ENCODE measurements around the gene KRT1.

DNA sequence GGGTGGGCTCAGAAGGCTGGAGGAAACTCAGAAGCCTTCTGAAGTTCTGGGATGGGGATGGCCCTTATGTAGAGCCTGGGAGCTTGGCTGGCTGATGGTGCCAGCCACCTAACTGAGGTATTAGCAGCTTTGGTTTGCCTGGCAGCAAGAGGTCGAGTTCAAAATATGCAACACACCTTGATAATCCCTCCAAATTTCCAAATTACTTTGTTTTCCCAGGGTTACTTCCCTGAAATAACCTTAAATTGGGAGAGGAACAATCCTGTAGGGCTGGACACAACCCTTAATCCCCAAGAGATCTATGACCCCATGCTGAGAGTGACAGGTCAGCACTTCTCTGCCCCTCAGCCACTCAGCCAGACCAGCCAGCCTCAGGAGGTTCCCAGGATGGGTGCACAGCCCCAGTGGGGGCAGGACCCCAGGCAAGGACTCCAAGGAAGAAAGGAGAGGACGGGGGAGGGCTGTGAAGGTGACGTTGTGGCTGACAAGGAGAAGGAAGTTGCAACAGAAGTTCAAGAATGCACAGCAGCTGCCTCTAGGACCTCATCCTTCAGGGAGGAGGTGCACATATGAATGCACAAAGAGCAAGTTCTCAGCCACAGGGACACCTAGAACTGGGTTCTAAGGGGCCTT, 41.7 kb upstream of the KRT1 start:
- TF ChIP-seq, protein P1, sequence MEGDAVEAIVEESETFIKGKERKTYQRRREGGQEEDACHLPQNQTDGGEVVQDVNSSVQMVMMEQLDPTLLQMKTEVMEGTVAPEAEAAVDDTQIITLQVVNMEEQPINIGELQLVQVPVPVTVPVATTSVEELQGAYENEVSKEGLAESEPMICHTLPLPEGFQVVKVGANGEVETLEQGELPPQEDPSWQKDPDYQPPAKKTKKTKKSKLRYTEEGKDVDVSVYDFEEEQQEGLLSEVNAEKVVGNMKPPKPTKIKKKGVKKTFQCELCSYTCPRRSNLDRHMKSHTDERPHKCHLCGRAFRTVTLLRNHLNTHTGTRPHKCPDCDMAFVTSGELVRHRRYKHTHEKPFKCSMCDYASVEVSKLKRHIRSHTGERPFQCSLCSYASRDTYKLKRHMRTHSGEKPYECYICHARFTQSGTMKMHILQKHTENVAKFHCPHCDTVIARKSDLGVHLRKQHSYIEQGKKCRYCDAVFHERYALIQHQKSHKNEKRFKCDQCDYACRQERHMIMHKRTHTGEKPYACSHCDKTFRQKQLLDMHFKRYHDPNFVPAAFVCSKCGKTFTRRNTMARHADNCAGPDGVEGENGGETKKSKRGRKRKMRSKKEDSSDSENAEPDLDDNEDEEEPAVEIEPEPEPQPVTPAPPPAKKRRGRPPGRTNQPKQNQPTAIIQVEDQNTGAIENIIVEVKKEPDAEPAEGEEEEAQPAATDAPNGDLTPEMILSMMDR (IDR thresholded peaks at IDR 0.05; ENCODE audit: poor library complexity, severe bottlenecking): no peak
- TF ChIP-seq EZH2 (IDR thresholded peaks at IDR 0.05; ENCODE audit: borderline replicate concordance, insufficient read depth, low read length, poor library complexity, severe bottlenecking) (no peak), RAD21 (conservative IDR thresholded peaks at IDR 0.05) (no peak), POLR2AphosphoS5 (IDR thresholded peaks at IDR 0.05) (no peak), EP300 (conservative IDR thresholded peaks at IDR 0.05; ENCODE audit: poor library complexity, severe bottlenecking) (no peak), SMC3 (conservative IDR thresholded peaks at IDR 0.05; ENCODE audit: poor library complexity) (no peak), TAF1 (IDR thresholded peaks at IDR 0.05; ENCODE audit: low read depth) (no peak)
- TF ChIP-seq, protein P2, sequence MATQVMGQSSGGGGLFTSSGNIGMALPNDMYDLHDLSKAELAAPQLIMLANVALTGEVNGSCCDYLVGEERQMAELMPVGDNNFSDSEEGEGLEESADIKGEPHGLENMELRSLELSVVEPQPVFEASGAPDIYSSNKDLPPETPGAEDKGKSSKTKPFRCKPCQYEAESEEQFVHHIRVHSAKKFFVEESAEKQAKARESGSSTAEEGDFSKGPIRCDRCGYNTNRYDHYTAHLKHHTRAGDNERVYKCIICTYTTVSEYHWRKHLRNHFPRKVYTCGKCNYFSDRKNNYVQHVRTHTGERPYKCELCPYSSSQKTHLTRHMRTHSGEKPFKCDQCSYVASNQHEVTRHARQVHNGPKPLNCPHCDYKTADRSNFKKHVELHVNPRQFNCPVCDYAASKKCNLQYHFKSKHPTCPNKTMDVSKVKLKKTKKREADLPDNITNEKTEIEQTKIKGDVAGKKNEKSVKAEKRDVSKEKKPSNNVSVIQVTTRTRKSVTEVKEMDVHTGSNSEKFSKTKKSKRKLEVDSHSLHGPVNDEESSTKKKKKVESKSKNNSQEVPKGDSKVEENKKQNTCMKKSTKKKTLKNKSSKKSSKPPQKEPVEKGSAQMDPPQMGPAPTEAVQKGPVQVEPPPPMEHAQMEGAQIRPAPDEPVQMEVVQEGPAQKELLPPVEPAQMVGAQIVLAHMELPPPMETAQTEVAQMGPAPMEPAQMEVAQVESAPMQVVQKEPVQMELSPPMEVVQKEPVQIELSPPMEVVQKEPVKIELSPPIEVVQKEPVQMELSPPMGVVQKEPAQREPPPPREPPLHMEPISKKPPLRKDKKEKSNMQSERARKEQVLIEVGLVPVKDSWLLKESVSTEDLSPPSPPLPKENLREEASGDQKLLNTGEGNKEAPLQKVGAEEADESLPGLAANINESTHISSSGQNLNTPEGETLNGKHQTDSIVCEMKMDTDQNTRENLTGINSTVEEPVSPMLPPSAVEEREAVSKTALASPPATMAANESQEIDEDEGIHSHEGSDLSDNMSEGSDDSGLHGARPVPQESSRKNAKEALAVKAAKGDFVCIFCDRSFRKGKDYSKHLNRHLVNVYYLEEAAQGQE (IDR thresholded peaks at IDR 0.05; ENCODE audit: borderline replicate concordance): no peak

Measured in neural cell (in vitro differentiated cells).